Fibroblast of skin of left biceps (primary cell): Measurements from ENCODE around the gene TP73.
"Not testable (repeated sequence)": the region's sequence is repeated elsewhere in the genome, so short reads cannot be mapped to it uniquely, and the experiment has no call there.

Source experiments
- DNase-seq, 2 experiments: peaks; one replicate each; pipeline ENCODE4 v3.0.0-alpha.2; 2013; ENCODE audit warnings: low read depth in 2 of 2

The TP73 gene

DNA sequence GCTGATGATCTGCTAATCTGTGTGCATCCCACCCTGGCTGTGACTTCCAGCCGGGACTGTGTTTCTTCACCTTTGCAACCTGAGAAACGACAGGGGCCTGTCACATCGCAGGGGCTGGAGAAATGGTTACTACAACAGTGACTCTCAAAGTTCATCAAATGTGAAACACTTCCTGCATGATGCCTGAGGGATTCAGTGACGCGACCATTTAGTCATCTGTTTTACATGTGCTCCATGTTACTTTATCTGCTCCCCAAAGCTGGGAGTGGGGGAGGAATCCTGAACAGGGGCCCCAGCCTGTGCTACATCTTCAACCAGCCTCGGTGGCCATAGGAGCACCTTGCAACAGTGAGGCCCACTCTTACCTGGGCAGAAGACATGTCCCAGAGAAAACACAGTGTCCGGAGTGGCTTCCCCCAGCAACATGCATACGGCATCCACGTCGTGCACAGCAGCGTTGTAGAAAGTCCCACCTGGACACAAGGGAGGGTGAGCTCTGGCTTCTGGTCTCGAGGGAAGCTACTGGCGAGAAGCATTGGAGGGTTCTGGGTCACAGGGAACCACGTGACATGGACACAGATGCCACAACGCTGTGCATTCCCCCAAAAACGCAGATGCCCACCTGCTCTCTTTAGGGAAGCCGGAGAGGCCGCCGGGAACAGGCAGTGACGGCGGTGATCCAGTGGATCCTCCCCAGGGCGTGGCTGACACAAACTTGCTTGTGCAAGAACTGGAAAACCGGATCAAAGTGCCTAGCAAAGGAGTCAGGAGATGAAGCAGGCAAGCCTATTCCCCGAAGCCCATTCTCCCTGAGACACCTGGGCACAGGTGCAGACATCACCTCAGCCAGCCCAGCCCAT, 90.4 kb downstream of the TP73 start:
- no peak for DNase-seq

DNA sequence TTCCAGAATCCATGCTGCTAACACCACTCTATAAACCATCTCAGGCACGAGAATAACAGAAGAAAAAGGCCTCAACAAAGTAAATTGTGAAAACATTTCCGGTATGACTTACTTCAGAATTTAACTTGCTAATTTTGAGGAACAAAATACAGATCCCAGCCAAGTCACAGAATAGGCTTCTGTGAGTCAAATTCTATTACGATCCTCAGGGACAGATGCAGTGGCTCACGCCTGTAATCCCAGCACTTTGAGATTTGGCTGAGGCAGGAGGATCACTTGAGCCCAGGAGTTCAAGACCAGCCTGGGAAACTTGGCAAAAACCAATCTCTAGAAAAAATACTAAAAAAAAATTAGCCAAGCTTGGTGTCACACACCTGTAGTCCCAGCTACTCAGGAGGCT, 91.1 kb downstream of the TP73 start:
- no peak for DNase-seq

DNA sequence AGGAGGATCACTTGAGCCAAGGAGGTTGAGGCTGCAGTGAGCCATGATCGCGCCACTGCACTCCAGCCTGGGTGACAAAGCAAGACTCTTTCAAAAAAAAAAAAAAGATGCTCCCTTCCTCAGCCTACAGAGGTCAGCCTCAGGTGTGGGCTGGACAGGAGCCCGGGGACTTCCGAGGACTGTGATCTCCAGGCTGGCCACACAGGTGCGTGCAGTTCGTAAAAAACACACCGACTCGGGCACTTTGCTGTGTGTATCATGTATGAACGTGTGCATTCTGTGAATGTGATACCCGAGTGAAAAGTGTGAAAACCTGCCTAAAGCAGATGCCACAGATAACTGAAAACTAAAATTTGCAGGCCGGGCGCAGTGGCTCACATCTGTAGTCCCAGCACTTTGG, 91.5 kb downstream of the TP73 start:
- DNase-seq, result no peak

DNA sequence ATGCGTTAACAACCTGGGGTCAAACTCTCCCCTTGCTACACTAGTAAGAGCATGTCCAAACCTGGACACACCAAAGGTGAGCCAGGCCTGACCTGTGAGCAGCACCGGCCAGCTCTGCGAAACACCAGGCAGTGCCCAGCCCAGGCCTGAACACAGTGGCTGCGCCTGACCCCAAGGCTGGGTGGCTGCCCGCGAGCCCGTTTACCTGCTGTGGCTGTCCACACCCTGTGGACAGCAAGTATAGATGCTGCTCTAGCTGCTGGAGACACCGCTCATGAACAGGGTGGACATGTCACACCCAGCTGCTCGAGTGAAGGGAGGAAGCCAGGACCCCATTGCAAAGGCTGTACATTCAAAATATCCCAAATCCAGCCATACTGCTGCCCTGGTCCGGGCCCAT, 92.3 kb downstream of the TP73 start:
- no peak for DNase-seq

DNA sequence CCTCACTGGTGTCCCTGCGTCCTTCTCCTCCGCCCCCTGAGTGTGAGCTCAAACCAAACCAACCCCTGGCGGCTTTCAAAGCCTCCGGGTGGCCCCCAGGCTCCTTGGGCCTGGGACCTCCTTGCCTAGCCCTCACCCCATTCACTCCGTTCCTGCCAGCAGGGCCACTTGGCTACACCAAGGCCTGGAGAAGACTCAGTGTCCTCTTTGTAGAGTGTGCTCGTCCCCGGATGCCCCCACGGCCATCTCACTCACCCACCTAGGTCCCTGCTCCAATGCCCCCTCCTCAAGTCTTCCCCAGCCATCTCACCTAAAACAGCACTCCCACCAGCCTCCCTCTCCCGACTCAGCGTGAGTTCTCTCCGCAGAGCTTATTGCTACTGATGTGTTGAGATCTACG, 92.8 kb downstream of the TP73 start:
- no peak for DNase-seq

DNA sequence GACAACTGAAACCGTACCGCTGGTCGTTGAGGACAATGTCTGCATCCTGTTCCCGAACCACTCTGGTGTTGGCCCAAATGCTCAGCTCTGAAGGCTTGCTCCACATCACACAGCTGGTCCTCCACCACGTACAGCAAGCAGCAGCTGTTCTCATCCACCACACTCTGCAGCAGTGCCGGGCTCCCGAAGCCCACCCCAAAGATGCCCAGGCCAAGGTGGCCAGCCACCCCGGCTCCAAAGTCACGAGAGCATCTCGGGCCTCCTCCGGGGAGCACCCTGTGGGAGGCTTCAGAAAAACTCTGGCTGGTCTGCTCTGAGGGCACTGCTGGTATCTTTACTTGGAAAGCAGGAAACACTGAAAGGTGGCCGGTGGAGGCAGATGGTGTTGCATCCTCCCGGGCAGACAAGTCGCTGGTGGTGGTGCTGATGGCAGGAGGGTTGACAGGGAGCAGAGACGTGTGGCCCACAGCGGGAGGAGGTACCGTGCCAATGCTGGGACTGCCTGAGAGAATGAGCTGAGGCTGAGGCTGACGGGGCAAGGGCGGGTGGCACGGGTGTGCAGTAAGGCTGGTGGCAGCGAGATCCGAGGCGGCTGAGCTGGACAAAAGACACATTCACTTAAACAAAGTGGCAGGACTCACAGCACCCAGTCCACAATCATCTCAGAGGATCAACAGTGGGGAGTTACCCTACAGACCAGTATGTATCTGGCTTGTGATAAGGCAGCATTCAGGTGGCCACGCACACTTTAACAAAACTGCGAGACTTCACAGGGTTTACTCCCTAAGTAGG, 93.5 kb downstream of the TP73 start:
- no peak for DNase-seq

DNA sequence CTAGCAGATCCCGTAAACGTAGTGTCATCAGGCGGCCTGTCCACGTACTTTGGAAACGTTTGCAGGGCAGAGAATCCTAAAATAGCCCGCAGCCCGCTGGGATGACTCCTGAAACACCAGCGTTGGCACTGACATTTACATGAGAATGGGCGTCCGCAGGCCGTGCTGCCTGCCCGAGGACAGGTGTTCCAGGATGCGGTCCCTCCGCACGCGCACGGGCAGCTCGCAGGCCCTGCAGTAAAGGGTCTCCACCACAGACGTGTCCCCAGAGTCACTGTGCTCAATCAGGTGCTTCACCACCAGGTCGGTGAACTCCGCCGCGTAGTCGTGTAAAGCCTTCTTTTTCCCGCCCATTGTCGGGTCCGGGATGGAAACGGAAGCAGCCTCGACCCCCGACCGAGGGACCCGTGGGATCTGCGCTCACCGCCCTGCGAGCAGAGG, 94.1 kb downstream of the TP73 start:
- no peak for DNase-seq

DNA sequence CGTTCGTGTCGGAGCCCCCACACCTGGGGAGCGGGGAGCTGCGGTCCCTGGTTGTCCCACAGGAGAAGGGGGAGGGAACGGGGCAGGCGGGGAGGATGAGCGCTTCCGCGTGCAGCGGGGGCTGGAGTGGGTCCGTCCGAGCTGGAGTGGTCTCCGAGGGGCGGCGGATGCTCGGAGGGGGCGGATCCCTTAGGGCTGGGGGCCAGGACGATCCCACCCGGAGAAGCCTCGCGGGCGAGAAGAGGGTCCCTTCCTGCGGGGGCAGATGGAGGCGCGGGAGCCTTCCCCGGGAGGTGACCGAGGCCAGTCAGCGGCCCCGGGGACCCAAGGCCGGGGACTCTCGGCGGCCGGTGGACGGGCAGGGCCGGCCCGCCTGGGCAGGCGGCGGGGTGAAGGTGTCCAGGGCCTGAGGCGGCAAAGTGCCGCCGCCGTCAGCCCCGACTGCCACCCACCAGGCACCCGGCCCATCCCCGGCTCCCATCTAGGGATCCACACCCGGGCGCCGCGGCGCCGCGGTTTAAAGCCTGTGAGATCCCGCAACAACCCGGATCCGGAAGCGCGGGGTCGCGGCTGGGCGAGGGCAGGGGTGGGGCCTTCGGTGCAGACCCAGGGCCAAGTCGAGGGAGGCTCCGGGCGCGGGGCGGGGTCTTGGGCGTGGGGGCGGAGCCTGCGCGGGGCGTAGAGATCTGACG, 94.7 kb downstream of the TP73 start:
- peak; percentile 22 to 35 for DNase-seq

DNA sequence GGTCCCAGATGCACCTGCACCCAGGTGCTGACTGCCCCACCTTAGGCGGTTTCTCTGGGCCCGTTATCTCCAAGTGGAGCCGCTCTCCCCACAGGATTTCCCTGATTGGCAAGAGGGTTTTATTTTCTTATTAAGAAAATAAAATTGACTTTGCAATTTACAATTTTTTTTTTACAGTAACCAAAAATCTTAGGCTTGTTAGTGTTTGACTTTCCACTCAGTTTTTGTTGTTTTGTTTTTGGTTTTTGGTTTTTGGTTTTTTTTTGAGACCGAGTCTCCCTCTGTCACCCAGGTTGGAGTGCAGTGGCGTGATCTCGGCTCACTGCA, 95.2 kb downstream of the TP73 start:
- no peak for DNase-seq

DNA sequence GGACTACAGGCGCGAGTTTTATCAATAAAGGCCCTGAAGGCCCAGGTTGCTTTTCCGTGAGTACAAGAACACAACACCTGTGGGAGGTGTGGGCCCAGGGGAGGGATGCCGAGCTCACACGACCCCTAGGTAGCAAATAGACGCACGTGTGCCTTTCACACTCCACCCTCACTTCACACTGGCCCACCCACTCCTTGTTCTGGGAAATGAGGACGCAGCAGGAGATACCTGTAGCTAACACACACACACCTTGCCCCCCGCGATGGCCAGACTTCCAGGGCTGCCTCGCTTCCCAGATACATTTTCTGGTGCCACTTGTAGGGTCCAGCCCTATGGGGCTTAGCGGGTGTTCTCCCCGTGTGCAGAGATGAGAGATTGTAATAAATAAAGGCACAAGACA, 95.6 kb downstream of the TP73 start:
- no peak for DNase-seq

DNA sequence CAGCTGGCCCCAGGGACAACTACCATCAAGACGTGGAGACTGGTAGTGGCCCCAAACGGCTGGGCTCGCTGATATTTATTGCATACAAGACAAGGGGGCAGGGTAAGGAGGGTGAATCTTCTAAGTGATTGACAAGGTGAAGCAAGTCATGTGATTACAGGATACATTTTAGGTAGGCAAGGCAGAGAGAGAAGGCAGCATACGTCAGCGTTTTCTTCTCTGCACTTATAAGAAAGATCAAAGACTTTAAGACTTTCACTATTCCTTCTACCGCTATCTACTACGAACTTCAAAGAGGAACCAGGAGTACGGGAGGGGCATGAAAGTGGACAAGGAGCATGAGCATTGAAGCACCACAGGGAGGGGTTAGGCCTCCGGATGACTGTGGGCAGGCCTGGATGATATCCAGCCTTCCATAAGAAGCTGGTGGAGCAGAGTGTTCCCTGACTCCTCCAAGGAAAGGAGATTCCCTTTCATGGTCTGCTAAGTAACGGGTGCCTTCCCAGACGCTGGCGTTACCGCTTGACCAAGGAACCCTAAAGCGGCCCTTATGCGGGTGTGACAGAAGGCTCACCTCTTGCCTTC, 96.1 kb downstream of the TP73 start:
- DNase-seq, result not testable (repeated sequence)

DNA sequence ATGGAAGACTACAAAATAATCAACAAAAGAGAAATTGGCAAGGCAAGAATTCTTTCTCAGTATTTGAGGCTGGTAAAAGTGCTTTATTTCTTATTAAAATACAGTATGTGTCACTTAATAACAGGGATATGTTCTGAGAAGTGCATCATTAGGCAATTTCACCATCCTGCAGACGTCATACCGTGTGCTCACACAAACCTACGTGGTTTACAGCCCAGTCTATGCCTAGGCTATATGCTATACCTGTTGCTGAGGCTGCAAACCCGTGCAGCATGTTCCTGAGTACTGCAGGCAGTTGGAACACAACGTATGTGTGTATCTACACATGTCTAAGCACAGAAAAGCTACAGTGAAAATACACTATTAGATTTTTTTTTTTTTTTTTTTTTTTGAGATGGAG, 97.2 kb downstream of the TP73 start:
- no peak for DNase-seq

DNA sequence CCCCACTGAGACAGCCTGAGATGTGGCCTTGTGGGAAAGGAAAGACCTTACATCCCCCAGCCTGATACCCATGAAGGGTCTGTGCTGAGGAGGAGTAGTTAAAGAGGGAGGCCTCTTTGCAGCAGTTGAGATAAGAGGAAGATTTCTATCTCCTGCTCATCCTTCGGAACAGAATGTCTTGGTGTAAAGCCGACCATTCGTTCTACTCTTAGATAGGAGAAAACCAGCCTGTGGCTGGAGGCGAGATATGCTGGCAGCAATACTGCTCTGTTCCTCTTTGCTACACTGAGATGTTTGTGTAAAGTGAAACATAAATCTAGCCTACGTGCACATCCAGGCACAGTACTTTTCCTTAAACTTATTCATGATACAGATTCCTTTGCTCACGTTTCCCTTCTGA, 98.4 kb downstream of the TP73 start:
- no peak for DNase-seq

DNA sequence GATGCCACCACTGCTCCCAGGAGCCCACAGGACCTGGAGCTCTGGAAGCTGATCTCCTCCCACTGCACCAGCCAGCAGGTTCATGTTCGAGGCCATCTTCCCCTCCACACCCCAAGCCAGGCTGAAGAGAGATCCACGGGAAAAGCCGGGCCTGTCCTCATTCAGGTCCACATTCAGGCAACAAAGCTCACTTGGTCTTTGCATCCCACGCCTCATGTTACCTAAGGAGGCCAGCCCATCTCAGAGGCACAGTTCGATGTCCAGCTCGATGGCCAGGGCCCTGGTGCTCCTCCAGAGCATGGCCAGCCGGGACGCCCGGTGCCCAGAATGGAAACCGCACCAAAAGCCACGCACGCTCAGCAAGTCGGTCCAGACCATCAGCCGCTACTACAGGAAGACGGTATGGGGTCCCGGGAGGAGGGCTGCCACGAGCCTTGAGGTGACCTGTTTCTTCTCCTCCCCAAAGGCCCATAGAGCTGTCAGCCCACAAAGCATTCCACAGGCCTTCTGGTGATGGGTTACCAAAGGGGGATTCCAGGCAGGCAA, 100.2 kb downstream of the TP73 start, which contains the start of gene CCDC27:
Gene CCDC27, plus strand, starts transcription at position 51 of the 546 bp plus-strand sequence. Its CDS starts 32 bp downstream, at position 83.
- DNase-seq, result no peak

DNA sequence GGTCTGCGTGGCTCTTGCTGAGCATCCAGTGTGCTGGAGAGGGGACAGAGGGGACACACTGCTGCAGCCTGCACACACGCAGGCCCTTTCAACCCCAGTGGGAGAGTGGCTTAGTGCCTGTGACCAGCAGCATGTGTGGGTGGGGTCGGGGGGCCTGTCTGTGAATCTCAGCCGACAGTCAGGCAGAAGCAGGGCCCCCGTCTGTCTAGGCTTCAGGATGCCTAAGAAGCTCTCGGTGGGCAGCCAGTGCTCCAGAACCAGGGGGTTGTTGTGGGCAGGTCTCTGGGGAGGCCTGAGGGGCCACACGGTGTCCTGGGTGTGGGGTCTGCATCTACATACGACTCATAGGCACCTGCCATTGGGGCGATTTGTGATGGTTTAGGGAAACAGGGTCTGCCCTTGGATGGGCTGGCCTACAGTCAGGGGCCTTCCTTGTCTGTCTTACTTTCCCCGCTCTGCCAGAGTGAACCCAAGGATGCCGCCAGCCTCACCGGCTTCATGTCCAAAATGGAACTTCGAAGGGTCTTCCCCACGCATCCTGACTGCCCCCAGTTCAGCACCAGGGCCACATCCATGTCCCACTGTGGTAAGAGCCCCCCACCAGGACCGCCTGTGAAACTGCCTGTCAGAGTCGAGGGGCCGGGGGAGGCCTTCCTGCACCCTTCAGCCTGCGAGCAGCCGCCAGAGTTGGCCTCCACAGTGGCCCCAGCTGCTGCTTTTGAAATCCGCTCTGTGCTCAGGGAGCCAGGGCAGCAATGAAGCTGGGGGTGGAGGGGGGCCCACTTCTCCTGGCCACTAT, 101.5 kb downstream of the TP73 start:
- DNase-seq, result no peak

DNA sequence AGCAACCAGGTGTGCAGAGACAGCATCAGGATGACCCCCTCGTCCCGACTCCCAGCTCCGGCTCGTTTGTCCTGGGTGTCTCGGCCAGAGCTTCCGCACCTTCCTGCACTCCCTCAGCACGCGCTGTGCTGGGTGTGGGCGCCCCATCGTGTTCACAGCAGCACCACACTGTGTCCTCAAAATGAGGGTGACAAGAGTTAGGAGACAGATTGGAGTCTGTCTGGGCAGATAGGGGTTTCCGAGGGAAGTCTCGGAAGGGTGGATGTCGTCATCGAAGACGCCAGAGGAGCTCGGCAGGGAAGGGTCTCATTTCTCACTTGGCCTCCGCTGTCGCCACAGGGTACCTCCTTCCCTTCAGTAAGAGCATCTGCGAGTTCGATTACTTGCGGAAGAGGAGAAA, 104.1 kb downstream of the TP73 start:
- no peak for DNase-seq

DNA sequence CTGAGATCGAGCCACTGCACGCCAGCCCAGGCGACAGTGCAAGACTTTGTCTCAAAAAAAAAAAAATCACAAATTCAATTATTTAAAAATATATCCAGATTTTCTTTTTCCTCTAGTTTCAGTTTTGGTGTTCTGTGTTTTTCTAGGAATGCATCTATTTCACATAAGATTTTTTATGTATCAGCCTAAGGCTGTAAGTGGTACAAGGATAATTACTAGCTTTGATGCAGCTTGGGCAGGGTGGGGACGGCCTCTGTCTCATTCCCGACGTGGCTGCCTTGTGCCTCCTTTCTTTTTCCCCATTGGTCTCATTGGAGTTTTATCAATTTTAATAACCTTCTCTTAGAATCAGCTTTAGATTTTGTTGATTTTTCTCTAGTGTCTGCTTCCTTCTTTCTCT, 106.8 kb downstream of the TP73 start:
- no peak for DNase-seq

DNA sequence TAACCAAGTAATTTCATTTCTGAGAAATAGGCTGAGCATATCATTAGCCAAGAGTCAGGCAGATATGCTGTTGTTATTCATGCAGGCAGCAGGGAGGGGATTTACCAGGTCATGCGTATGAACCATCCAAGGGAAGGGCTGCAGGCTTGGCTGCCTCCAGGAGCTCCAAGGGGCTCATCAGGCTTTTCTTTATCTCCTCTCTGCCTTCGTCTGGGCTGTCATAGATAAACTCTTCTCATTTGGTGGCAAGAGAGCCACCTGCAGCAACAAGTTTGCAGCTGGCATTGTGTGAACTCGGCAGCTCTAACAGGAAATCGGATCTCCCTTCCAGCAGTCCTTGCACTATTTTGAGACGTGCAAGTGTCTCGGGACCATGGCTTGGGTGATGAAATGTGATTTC, 107.5 kb downstream of the TP73 start:
- DNase-seq, result no peak

DNA sequence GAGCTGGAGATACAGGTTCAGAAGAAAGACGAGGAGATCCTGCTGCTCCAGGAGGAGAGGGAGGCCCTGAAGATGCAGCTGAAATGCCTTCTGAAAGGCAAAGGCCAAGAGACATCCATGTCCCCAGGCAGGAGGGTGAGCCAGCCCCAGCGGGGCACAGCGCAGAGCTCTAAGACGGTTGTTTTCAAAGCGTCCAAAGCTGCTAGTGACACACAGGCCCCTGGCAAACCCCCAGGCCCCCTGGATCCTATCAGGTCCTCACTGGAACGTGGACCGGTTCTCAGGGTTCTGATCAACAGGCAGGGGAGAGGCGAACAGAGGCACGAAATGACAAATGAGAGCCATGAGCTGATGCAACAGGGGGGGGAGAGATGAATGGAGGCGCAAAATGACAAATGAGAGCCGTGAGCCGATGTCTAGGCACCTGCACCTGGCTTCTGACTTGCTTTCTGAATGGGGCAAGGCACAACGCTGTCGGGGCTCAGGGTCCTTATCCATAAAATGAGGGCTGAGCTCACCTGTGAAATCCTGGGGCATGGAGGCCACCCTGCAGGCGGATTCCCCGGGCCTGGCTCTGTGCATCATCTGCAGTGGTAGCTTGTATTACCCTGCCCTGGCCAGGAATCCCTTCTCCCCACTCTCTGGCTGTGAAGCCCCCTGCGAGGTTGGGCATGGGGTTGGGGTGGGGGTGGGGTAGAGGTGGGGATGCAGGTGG, 109.1 kb downstream of the TP73 start:
- no peak for DNase-seq

DNA sequence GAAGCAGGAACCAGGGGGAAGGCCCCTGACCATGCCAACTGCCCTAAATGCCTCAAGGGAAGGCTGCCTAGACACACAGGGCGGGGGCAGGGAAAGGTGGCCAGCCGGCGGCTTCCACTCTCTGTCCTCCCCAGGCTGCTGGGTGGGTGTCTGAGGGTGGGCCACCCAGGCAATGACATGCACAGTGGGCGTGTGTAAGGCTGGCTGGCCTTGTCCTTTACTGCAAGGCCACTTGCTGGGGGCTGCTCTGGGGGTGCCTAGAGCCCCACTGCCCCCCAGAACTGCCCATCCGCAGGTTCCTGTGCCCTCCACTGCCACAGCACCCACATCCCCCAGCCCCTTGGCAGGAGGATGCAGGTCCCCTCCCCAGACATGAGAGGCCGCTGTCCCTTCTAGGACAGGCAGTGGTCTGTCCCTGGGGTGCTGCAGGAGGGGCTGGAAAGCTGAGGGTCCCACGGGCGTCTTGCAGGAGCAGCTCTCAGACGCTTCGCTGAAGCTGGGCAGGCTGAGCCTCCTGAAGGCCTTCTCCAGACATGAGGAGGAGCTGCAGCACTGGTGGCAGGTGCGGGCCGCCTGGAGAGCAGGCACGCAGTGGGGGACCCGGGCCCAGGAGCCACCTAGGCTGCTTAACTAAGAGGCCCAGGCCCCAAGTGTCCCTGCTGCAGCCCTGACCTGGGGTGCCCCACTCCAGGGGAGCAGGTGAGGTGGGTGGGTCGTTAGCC, 110.0 kb downstream of the TP73 start:
- DNase-seq, result no peak
